DMS 273 treated with DMSO at 0.1 percent for 48 hours (cell line): ENCODE data around the gene HOXA2.

Experiments used
- DNase-seq: peaks from one replicate; lab custom pipeline; 2025; lab: John Stamatoyannopoulos, UW

HOXA2 gene

GRCh38 chr7:27111751-27112277 lies 9.3 kb upstream of the HOXA2 start:
- DNase-seq, result no peak

GRCh38 chr7:27111042-27111750 lies 8.7 kb upstream of the HOXA2 start:
- no peak for DNase-seq

- DNase-seq, result no peak
Observed at GRCh38 chr7:27110186-27111031, 7.9 kb upstream of the HOXA2 start.

GRCh38 chr7:27109466-27110185 lies 7.1 kb upstream of the HOXA2 start:
- DNase-seq, result no peak

GRCh38 chr7:27108390-27109127 lies 6.1 kb upstream of the HOXA2 start:
- no peak for DNase-seq

GRCh38 chr7:27107391-27108381 lies 5.2 kb upstream of the HOXA2 start:
- DNase-seq, result no peak

- no peak for DNase-seq
Observed at GRCh38 chr7:27106901-27107240, 4.4 kb upstream of the HOXA2 start.

GRCh38 chr7:27106181-27106900 lies 3.9 kb upstream of the HOXA2 start:
- no peak for DNase-seq

GRCh38 chr7:27105301-27106031 lies 3.0 kb upstream of the HOXA2 start:
- DNase-seq, result no peak

GRCh38 chr7:27104341-27105058 lies 2.0 kb upstream of the HOXA2 start:
- DNase-seq, result no peak

GRCh38 chr7:27103489-27104226 lies 1.2 kb upstream of the HOXA2 start:
- no peak for DNase-seq

GRCh38 chr7:27101957-27102580 lies 414 bp downstream of the HOXA2 start:
- DNase-seq, result no peak

- no peak for DNase-seq
Observed at GRCh38 chr7:27101171-27101956, 1.1 kb downstream of the HOXA2 start.

GRCh38 chr7:27100694-27101170 lies 1.8 kb downstream of the HOXA2 start:
- DNase-seq, result no peak

- DNase-seq, result no peak
Observed at GRCh38 chr7:27099453-27100370, 2.8 kb downstream of the HOXA2 start.
